ENCODE results near the gene MTMR6.

MTMR6 gene

GRCh38 chr13:25217023-25217885 lies 70.0 kb downstream of the MTMR6 start:
- DNase-seq (ENCODE audit: low spot score): no peak

GRCh38 chr13:25215253-25215575 lies 72.1 kb downstream of the MTMR6 start:
- DNase-seq (ENCODE audit: low spot score): no peak

- no peak for DNase-seq (ENCODE audit: low spot score)
These were observed 72.6 kb downstream of the MTMR6 start for GRCh38 chr13:25214491-25215252.

- no peak for DNase-seq (ENCODE audit: low spot score)
These were observed 73.6 kb downstream of the MTMR6 start for GRCh38 chr13:25213715-25214114.

GRCh38 chr13:25210842-25211569 lies 76.3 kb downstream of the MTMR6 start:
- DNase-seq (ENCODE audit: low spot score): peak; percentile 34

GRCh38 chr13:25207291-25207810 lies 79.9 kb downstream of the MTMR6 start:
- no peak for DNase-seq (ENCODE audit: low spot score)

- DNase-seq (ENCODE audit: low spot score): no peak
These were observed 82.4 kb downstream of the MTMR6 start for GRCh38 chr13:25204863-25205262.

GRCh38 chr13:25203127-25203740 lies 84.1 kb downstream of the MTMR6 start:
- no peak for DNase-seq (ENCODE audit: low spot score)

GRCh38 chr13:25200783-25201182 lies 86.5 kb downstream of the MTMR6 start:
- no peak for DNase-seq (ENCODE audit: low spot score)

GRCh38 chr13:25198647-25199046 lies 88.6 kb downstream of the MTMR6 start:
- DNase-seq (ENCODE audit: low spot score): no peak

- no peak for DNase-seq (ENCODE audit: low spot score)
These were observed 90.3 kb downstream of the MTMR6 start for GRCh38 chr13:25196971-25197370.
